ENCODE results near the gene CSNK2A1.

- TF ChIP-seq POLR2A (IDR thresholded peaks at IDR 0.05) (no peak), CTCF (IDR thresholded peaks at IDR 0.05) (no peak), EP300 (IDR thresholded peaks at IDR 0.05) (no peak)
Measured at GRCh38 chr20:573414-574296, 30.1 kb upstream of the CSNK2A1 start.
